Right lobe of liver (tissue), 6 donors: ENCODE data around the gene KDM2B. TPM values are rescaled to one million over a fixed set of nuclear protein-coding genes. Genes with fewer than 3 reads are reported as not detected.

ENCODE experiments used
- ATAC-seq, 4 donors: fragments of 200-7000 bp; cut with Tn5 transposase; one replicate each; pipeline ENCODE4 v1.9.1; 2020; ENCODE audit warnings: mild to moderate bottlenecking in 4 of 4, moderate library complexity in 4 of 4
- DNase-seq, 3 donors: peaks; one replicate each; pipeline ENCODE4 v3.0.0-alpha.2; 2020
- H3K27ac ChIP-seq, 3 donors: fragments of 200-600 bp; one replicate each; pipeline ENCODE4 v1.8.0; 2022
- H3K27me3 ChIP-seq, 2 donors: fragments of 200-600 bp; one replicate each; pipeline ENCODE4 v1.8.0; 2022
- H3K36me3 ChIP-seq, 4 donors: fragments of 200-600 bp; sonication (generic) in 1 of 4; one replicate each; pipeline versions ENCODE4 v1.5.1 to v1.8.0; 2017 to 2022; ENCODE audit warnings: control low read depth in 1 of 4
- H3K4me1 ChIP-seq, 4 donors: fragments of 200-600 bp; sonication (generic) in 1 of 4; one replicate each; pipeline versions ENCODE4 v1.5.1 to v1.8.0; 2017 to 2022; ENCODE audit warnings: control low read depth in 1 of 4
- H3K4me3 ChIP-seq, 3 donors: fragments of 200-600 bp; one replicate each; pipeline ENCODE4 v1.8.0; 2022
- H3K9me3 ChIP-seq, 4 donors: fragments of 200-600 bp; sonication (generic) in 1 of 4; one replicate each; pipeline versions ENCODE4 v1.5.1 to v1.8.0; 2017 to 2022; ENCODE audit warnings: control low read depth in 1 of 4
- CTCF ChIP-seq, 4 donors: fragments of 200-600 bp in 3 of 4; fragments of 450-650 bp in 1 of 4; IDR thresholded peaks; one replicate each; pipeline versions ENCODE4 v1.5.1 to v1.8.0; 2016 to 2022; ENCODE audit warnings: antibody characterized with exemption in 4 of 4, mild to moderate bottlenecking in 2 of 4
- POLR2A ChIP-seq: fragments of 450-650 bp; IDR thresholded peaks from one replicate; pipeline ENCODE4 v1.6.1; 2017; ENCODE audit warnings: antibody characterized with exemption, mild to moderate bottlenecking
- WGBS: methylation state at CpG from one replicate; pipeline ENCODE4 v1.1.6; 2018; ENCODE audit warnings: low coverage, low lambda C conversion rate; ENCODE audit not compliant: insufficient coverage; ENCODE audit errors: missing lambda C conversion rate; 5-methylcytosine and 5-hydroxymethylcytosine counted together
- intact Hi-C, 2 donors: fragments of 100-400 bp; cut with DNase I; formaldehyde crosslinking; loops; one replicate each; pipeline versions ENCODE4 v1.11.2 to v1.14.1; 2022
- total RNA-seq, 6 experiments: library from RNA; depleted of rRNA in 2 of 6; stranded (reverse); fragments of >200 nt in 2 of 6; fragmentation: NEBNext Ultra II Directional in 3 of 6; extraction: Animal tissue kit (Norgen Biotek cat#: 25700) in 3 of 6; gene quantifications; one replicate each; pipeline versions ENCODE4 v1.1.0 to v1.2.4, GENCODE V29; 2016 to 2023
- donor health status: DM: no; HTN: yes; CAD: no.
- donor health status: DM: no; HTN: no; CAD: no.
- donor health status: DM: no; HTN: no; CAD: no.
- donor health status: DM: no; HTN: yes; CAD: no.
- donor health status: DM: no; HTN: yes; CAD: no.

KDM2B gene
- total RNA-seq, 6 experiments from 2014 or later: 4.8 to 22.8 (median 9.8) TPM

- ATAC-seq: no peak
These were observed 15.7 kb downstream of the KDM2B start for GRCh38 chr12:121565076-121565475.

GRCh38 chr12:121562488-121562887, 18.3 kb downstream of the KDM2B start:
- H3K36me3 ChIP-seq: no peaks in the 10 kb centered on the region
- H3K27ac ChIP-seq: no peak overlapping the region
- no peaks in the 10 kb centered on the region for H3K4me1 ChIP-seq
- intact Hi-C loops: loop anchor here in 1 of 2 donors (10.0 kb wide), 1 partner anchor 102 kb away; the partner anchor contains the start of gene MORN3
- H3K4me3 ChIP-seq: no peak overlapping the region
- TF ChIP-seq CTCF (IDR thresholded peaks at IDR 0.05) (no peak), POLR2A (no peak)
- H3K9me3 ChIP-seq: no peaks in the 10 kb centered on the region
- no peak for DNase-seq
- no peaks in the 10 kb centered on the region for H3K27me3 ChIP-seq
- ATAC-seq: no peak
- 100% methylated on average over 1 of the region's 1 CpG for WGBS

More at GRCh38 chr12:121565076-121565475, 15.7 kb downstream of the KDM2B start:
- intact Hi-C loops: loop anchor here in 1 of 2 donors (10.0 kb wide), 1 partner anchor 100 kb away; the partner anchor contains the start of gene MORN3
- no peak for DNase-seq
- TF ChIP-seq POLR2A (no peak), CTCF (IDR thresholded peaks at IDR 0.05) (no peak)
- Histone ChIP-seq H3K27me3 (no peaks in the 10 kb centered on the region), H3K27ac (no peak overlapping the region), H3K4me3 (no peak overlapping the region), H3K9me3 (no peaks in the 10 kb centered on the region), H3K36me3 (no peaks in the 10 kb centered on the region), H3K4me1 (no peaks in the 10 kb centered on the region)
- WGBS: 85% methylated on average over 7 of the region's 7 CpGs

GRCh38 chr12:121561009-121561395, 19.8 kb downstream of the KDM2B start:
- no peak for DNase-seq
- Histone ChIP-seq H3K27me3 (no peaks in the 10 kb centered on the region), H3K9me3 (no peaks in the 10 kb centered on the region), H3K4me3 (no peak overlapping the region), H3K36me3 (no peaks in the 10 kb centered on the region), H3K4me1 (no peaks in the 10 kb centered on the region), H3K27ac (no peak overlapping the region)
- WGBS: 82% methylated on average over 2 of the region's 16 CpGs
- intact Hi-C loops: loop anchor here in 1 of 2 donors (10.0 kb wide), 1 partner anchor 104 kb away; the partner anchor contains the start of gene MORN3
- ATAC-seq: no peak
- no peak for TF ChIP-seq CTCF (IDR thresholded peaks at IDR 0.05)
- no peak for TF ChIP-seq POLR2A

- no peak overlapping the region for H3K27ac ChIP-seq
- no peak overlapping the region for H3K4me3 ChIP-seq
- no peak for DNase-seq
- H3K36me3 ChIP-seq: no peaks in the 10 kb centered on the region
- H3K4me1 ChIP-seq: no peaks in the 10 kb centered on the region
- no peaks in the 10 kb centered on the region for H3K27me3 ChIP-seq
- H3K9me3 ChIP-seq: no peaks in the 10 kb centered on the region
- intact Hi-C loops: loop anchor here in 1 of 2 donors (10.0 kb wide), 1 partner anchor 104 kb away; the partner anchor contains the start of gene MORN3
- TF ChIP-seq POLR2A: no peak
- TF ChIP-seq CTCF (IDR thresholded peaks at IDR 0.05): no peak
- ATAC-seq: peak in 1 of 4 donors; percentile 38
- 70% methylated on average over 3 of the region's 8 CpGs for WGBS
These were observed 20.3 kb downstream of the KDM2B start for GRCh38 chr12:121560392-121561008.
